ENCODE measurements around the gene EGFL7.

The EGFL7 gene

GRCh38 chr9:136656795-136657611 is 5.7 kb upstream of the EGFL7 start:
- DNase-seq, result peak in 1 of 10 donors; percentile 63
- intact Hi-C loops (cut with DNase I), result no loop called here

GRCh38 chr9:136657974-136658848 is 4.5 kb upstream of the EGFL7 start:
- DNase-seq, result peak in 1 of 10 donors; percentile 78
- intact Hi-C loops (cut with DNase I), result no loop called here

GRCh38 chr9:136658849-136659535 is 3.7 kb upstream of the EGFL7 start:
- intact Hi-C loops (cut with DNase I), result no loop called here
- peak in 1 of 10 donors; percentile 57 for DNase-seq

- intact Hi-C loops (cut with DNase I), result no loop called here
- no peak for DNase-seq
Observed at GRCh38 chr9:136659861-136660784, 2.6 kb upstream of the EGFL7 start.

GRCh38 chr9:136660971-136661550 is 1.7 kb upstream of the EGFL7 start:
- DNase-seq, result no peak
- intact Hi-C loops (cut with DNase I), result no loop called here

- intact Hi-C loops (cut with DNase I), result no loop called here
- DNase-seq, result no peak
Observed at GRCh38 chr9:136661641-136662325, 933 bp upstream of the EGFL7 start.

GRCh38 chr9:136662326-136662655 is 425 bp upstream of the EGFL7 start:
- no peak for DNase-seq
- intact Hi-C loops (cut with DNase I), result no loop called here

- no peak for DNase-seq
- intact Hi-C loops (cut with DNase I), result no loop called here
Observed at GRCh38 chr9:136664000-136664915, 1.5 kb downstream of the EGFL7 start.

- peak in 1 of 10 donors; percentile 81 for DNase-seq
Observed at GRCh38 chr9:136665111-136665703, 2.5 kb downstream of the EGFL7 start.

GRCh38 chr9:136665704-136666371 is 3.1 kb downstream of the EGFL7 start:
- intact Hi-C loops (cut with DNase I), result no loop called here
- DNase-seq, result no peak

More at GRCh38 chr9:136665111-136665703, 2.5 kb downstream of the EGFL7 start:
- intact Hi-C loops (cut with DNase I), result no loop called here

GRCh38 chr9:136666372-136667213 is 3.9 kb downstream of the EGFL7 start:
- intact Hi-C loops (cut with DNase I), result no loop called here
- DNase-seq, result no peak

GRCh38 chr9:136667214-136667939 is 4.7 kb downstream of the EGFL7 start:
- DNase-seq, result no peak
- intact Hi-C loops (cut with DNase I), result no loop called here

- no peak for DNase-seq
- intact Hi-C loops (cut with DNase I), result no loop called here
Observed at GRCh38 chr9:136667940-136668760, 5.4 kb downstream of the EGFL7 start.

- intact Hi-C loops (cut with DNase I), result no loop called here
- DNase-seq, result no peak
Observed at GRCh38 chr9:136668983-136669790, 6.5 kb downstream of the EGFL7 start.
